GM12878 (cell line): ENCODE measurements around the gene ALDH1A3.

Experiments used
- CBX5 ChIP-seq: sonication (generic); IDR thresholded peaks from 2 replicates; pipeline ENCODE4 v1.6.1; 2016; ENCODE audit warnings: low read depth, moderate library complexity, mild to moderate bottlenecking, inconsistent platforms
- EP300 ChIP-seq, 2 experiments: fragments of 150-350 bp in 1 of 2; IDR thresholded peaks; 2 replicates each; pipeline ENCODE4 v1.6.1; 2011 to 2012; ENCODE audit warnings: low read depth in 2 of 2, low read length in 2 of 2, borderline replicate concordance in 1 of 2, improper control_type of control experiment in 1 of 2, inconsistent platforms in 1 of 2; ENCODE audit not compliant: control insufficient read depth in 1 of 2
- HCFC1 ChIP-seq: fragments of 150-350 bp; IDR thresholded peaks from 2 replicates; pipeline ENCODE4 v1.6.1; 2014; ENCODE audit warnings: low read length
- HDAC6 ChIP-seq: fragments of 200-600 bp; sonication (generic); IDR thresholded peaks from one replicate; pipeline ENCODE4 v1.8.0; 2017; ENCODE audit warnings: antibody characterized with exemption; ENCODE audit not compliant: unreplicated experiment
- JUND ChIP-seq: IDR thresholded peaks from 2 replicates; pipeline ENCODE4 v1.6.1; 2012; ENCODE audit warnings: low read depth, mild to moderate bottlenecking, low read length, improper control_type of control experiment, moderate library complexity
- LARP7 ChIP-seq: fragments of 450-650 bp; IDR thresholded peaks from 2 replicates; pipeline ENCODE4 v1.6.1; 2017; ENCODE audit warnings: mild to moderate bottlenecking
- NR2C2 ChIP-seq: IDR thresholded peaks from 2 replicates; pipeline ENCODE4 v1.6.1; 2011; ENCODE audit warnings: borderline replicate concordance, low read depth; ENCODE audit not compliant: control insufficient read depth, insufficient read length
- POLR2AphosphoS5 ChIP-seq: IDR thresholded peaks from 2 replicates; pipeline ENCODE4 v1.6.1; 2011; ENCODE audit warnings: mild to moderate bottlenecking, low read length, inconsistent platforms
- RAD51 ChIP-seq: fragments of 450-650 bp; IDR thresholded peaks from 2 replicates; pipeline ENCODE4 v1.6.1; 2016; ENCODE audit warnings: moderate library complexity, mild to moderate bottlenecking, inconsistent platforms
- RBBP5 ChIP-seq: fragments of 200-600 bp; sonication (generic); conservative IDR thresholded peaks from 2 replicates; pipeline ENCODE4 v1.6.1; 2016
- ZSCAN29 ChIP-seq: fragments of 450-650 bp; IDR thresholded peaks from 2 replicates; pipeline ENCODE4 v1.6.1; 2017; ENCODE audit warnings: mild to moderate bottlenecking, moderate library complexity
- TF ChIP-seq, protein P1 (sequence below), 3 experiments: IDR thresholded peaks in 2 of 3; conservative IDR thresholded peaks in 1 of 3; 2 replicates each; pipeline ENCODE4 v1.5.1; 2011; ENCODE audit warnings: low read depth in 3 of 3, low read length in 3 of 3, mild to moderate bottlenecking in 3 of 3, control low read depth in 2 of 3, moderate library complexity in 2 of 3, inconsistent platforms in 1 of 3, mixed read lengths in 1 of 3; ENCODE audit not compliant: control insufficient read depth in 2 of 3, insufficient read depth in 1 of 3; ENCODE audit errors: extremely low read depth in 1 of 3
- TF ChIP-seq, protein P2 (sequence below): fragments of 450-650 bp; IDR thresholded peaks from 2 replicates; pipeline ENCODE4 v1.6.1; 2017; ENCODE audit warnings: mild to moderate bottlenecking, moderate library complexity

DNA sequence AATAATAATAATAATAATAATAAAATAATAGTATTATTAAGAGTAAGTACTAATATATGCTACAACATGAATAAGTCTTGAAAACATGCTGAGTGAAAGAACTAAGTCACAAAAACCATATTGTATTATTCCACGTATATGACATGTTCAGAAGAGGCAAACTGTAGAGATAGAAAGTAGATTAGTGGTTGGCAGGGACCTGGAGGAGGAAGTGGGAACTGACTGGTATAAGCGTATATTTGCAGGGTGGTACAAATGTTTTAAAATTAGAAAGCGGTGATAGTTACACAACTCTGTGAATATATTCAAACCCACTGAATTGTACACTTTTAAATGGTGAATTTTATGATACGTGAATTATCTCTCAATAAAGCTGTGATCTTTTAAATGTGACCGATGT, 72.3 kb downstream of the ALDH1A3 start:
- TF ChIP-seq HDAC6 = no peak
- TF ChIP-seq ZSCAN29 = no peak
- no peak for TF ChIP-seq JUND
- TF ChIP-seq RAD51 = no peak
- no peak for TF ChIP-seq LARP7
- TF ChIP-seq, protein P1, sequence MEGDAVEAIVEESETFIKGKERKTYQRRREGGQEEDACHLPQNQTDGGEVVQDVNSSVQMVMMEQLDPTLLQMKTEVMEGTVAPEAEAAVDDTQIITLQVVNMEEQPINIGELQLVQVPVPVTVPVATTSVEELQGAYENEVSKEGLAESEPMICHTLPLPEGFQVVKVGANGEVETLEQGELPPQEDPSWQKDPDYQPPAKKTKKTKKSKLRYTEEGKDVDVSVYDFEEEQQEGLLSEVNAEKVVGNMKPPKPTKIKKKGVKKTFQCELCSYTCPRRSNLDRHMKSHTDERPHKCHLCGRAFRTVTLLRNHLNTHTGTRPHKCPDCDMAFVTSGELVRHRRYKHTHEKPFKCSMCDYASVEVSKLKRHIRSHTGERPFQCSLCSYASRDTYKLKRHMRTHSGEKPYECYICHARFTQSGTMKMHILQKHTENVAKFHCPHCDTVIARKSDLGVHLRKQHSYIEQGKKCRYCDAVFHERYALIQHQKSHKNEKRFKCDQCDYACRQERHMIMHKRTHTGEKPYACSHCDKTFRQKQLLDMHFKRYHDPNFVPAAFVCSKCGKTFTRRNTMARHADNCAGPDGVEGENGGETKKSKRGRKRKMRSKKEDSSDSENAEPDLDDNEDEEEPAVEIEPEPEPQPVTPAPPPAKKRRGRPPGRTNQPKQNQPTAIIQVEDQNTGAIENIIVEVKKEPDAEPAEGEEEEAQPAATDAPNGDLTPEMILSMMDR (IDR thresholded peaks at IDR 0.05 in 2 of 3, conservative IDR thresholded peaks at IDR 0.05 in 1 of 3; ENCODE audit: control insufficient read depth in 2 of 3, extremely low read depth in 1 of 3, insufficient read depth in 1 of 3, low read depth in 3 of 3, low read length in 3 of 3) = no peak
- no peak for TF ChIP-seq HCFC1
- no peak for TF ChIP-seq RBBP5
- TF ChIP-seq EP300 (IDR thresholded peaks at IDR 0.05; ENCODE audit: borderline replicate concordance in 1 of 2, control insufficient read depth in 1 of 2, low read depth in 2 of 2, low read length in 2 of 2) = no peak
- no peak for TF ChIP-seq CBX5
- no peak for TF ChIP-seq POLR2AphosphoS5
- no peak for TF ChIP-seq NR2C2
- TF ChIP-seq, protein P2, sequence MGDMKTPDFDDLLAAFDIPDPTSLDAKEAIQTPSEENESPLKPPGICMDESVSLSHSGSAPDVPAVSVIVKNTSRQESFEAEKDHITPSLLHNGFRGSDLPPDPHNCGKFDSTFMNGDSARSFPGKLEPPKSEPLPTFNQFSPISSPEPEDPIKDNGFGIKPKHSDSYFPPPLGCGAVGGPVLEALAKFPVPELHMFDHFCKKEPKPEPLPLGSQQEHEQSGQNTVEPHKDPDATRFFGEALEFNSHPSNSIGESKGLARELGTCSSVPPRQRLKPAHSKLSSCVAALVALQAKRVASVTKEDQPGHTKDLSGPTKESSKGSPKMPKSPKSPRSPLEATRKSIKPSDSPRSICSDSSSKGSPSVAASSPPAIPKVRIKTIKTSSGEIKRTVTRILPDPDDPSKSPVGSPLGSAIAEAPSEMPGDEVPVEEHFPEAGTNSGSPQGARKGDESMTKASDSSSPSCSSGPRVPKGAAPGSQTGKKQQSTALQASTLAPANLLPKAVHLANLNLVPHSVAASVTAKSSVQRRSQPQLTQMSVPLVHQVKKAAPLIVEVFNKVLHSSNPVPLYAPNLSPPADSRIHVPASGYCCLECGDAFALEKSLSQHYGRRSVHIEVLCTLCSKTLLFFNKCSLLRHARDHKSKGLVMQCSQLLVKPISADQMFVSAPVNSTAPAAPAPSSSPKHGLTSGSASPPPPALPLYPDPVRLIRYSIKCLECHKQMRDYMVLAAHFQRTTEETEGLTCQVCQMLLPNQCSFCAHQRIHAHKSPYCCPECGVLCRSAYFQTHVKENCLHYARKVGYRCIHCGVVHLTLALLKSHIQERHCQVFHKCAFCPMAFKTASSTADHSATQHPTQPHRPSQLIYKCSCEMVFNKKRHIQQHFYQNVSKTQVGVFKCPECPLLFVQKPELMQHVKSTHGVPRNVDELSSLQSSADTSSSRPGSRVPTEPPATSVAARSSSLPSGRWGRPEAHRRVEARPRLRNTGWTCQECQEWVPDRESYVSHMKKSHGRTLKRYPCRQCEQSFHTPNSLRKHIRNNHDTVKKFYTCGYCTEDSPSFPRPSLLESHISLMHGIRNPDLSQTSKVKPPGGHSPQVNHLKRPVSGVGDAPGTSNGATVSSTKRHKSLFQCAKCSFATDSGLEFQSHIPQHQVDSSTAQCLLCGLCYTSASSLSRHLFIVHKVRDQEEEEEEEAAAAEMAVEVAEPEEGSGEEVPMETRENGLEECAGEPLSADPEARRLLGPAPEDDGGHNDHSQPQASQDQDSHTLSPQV = no peak
